ENCODE results near the gene PCMT1.
"Not testable (repeated sequence)": the region's sequence is repeated elsewhere in the genome, so short reads cannot be mapped to it uniquely, and the experiment has no call there.

GRCh38 chr6:149749082-149749593 lies 403 bp upstream of the PCMT1 start:
- TF ChIP-seq ZBED1 (IDR thresholded peaks at IDR 0.05); CHD2 (IDR thresholded peaks at IDR 0.05; ENCODE audit: low read depth, low read length); HDAC6 (IDR thresholded peaks at IDR 0.05; ENCODE audit: low read depth, low read length); MBD1 (CRISPR knock-in tag; IDR thresholded peaks at IDR 0.05): not testable (repeated sequence)
